ENCODE data around the gene AADAC.

DNA sequence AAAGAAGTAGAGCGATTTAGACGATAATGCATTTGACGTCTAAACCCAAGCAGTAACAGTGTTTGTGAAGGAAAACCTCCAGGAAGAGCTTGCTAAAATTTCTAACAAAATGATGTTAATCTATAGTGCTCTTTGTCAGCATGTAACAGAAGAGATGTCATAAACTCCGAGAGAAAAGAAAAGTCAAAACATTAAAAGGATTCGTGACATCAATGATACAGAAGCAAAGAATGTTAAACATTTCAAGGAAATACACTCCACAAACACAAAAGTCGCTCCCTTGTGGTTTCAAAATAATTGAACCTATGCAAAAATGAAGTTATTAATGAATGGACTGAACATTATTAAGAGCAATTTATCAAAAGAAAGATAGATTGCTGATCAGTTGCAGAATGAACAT is 27.9 kb downstream of the AADAC start:
- TF ChIP-seq, protein P1, sequence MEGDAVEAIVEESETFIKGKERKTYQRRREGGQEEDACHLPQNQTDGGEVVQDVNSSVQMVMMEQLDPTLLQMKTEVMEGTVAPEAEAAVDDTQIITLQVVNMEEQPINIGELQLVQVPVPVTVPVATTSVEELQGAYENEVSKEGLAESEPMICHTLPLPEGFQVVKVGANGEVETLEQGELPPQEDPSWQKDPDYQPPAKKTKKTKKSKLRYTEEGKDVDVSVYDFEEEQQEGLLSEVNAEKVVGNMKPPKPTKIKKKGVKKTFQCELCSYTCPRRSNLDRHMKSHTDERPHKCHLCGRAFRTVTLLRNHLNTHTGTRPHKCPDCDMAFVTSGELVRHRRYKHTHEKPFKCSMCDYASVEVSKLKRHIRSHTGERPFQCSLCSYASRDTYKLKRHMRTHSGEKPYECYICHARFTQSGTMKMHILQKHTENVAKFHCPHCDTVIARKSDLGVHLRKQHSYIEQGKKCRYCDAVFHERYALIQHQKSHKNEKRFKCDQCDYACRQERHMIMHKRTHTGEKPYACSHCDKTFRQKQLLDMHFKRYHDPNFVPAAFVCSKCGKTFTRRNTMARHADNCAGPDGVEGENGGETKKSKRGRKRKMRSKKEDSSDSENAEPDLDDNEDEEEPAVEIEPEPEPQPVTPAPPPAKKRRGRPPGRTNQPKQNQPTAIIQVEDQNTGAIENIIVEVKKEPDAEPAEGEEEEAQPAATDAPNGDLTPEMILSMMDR (IDR thresholded peaks at IDR 0.05), result no peak
- TF ChIP-seq ZFX (IDR thresholded peaks at IDR 0.05; ENCODE audit: borderline replicate concordance), result no peak
